DND-41 (cell line): ENCODE measurements around the gene CALN1.

Source experiments
- ATAC-seq: fragments of 200-7000 bp; cut with Tn5 transposase; 3 replicates; pipeline ENCODE4 v1.9.1; 2021; ENCODE audit warnings: low read depth; ENCODE audit not compliant: insufficient read depth
- DNase-seq: peaks from one replicate; pipeline ENCODE4 v3.0.0-alpha.2; 2020
- H2AFZ ChIP-seq: 2 replicates; pipeline ENCODE4 v1.6.0; 2012; ENCODE audit warnings: low read depth, low read length
- H3K27ac ChIP-seq: 2 replicates; pipeline ENCODE4 v1.5.1; 2012; ENCODE audit warnings: low read length, inconsistent platforms
- H3K27me3 ChIP-seq: fragments of 200-600 bp; sonication (generic); 2 replicates; pipeline ENCODE4 v1.6.0; 2012; ENCODE audit warnings: low read length, mild to moderate bottlenecking, inconsistent platforms; ENCODE audit not compliant: insufficient read depth, poor library complexity
- H3K36me3 ChIP-seq: 2 replicates; pipeline ENCODE4 v1.5.1; 2012; ENCODE audit warnings: low read length, inconsistent platforms; ENCODE audit not compliant: insufficient read depth
- H3K4me1 ChIP-seq: 2 replicates; pipeline ENCODE4 v1.5.1; 2012; ENCODE audit warnings: mild to moderate bottlenecking, low read length; ENCODE audit not compliant: insufficient read depth
- H3K4me2 ChIP-seq: 2 replicates; pipeline ENCODE4 v1.6.0; 2012; ENCODE audit warnings: mild to moderate bottlenecking, moderate library complexity, low read length, inconsistent platforms; ENCODE audit not compliant: insufficient read depth
- H3K4me3 ChIP-seq, 2 experiments: fragments of 200-600 bp in 1 of 2; shearing (Covaris generic) in 1 of 2; 2 replicates each; pipeline ENCODE4 v1.5.1; 2012 to 2016; ENCODE audit warnings: inconsistent platforms in 2 of 2, low read length in 2 of 2, mild to moderate bottlenecking in 2 of 2, low read depth in 1 of 2, moderate library complexity in 1 of 2
- H3K79me2 ChIP-seq: 2 replicates; pipeline ENCODE4 v1.6.0; 2012; ENCODE audit warnings: low read length, inconsistent platforms; ENCODE audit not compliant: insufficient read depth
- H3K9ac ChIP-seq: 2 replicates; pipeline ENCODE4 v1.6.0; 2012; ENCODE audit warnings: low read depth, mild to moderate bottlenecking, inconsistent platforms, low read length, moderate library complexity
- H3K9me3 ChIP-seq: 2 replicates; pipeline ENCODE4 v1.5.1; 2012; ENCODE audit warnings: low read length, moderate library complexity, mild to moderate bottlenecking, inconsistent platforms; ENCODE audit not compliant: insufficient read depth, severe bottlenecking
- H4K20me1 ChIP-seq: 2 replicates; pipeline ENCODE4 v1.6.0; 2012; ENCODE audit warnings: low read length; ENCODE audit not compliant: insufficient read depth
- EZH2 ChIP-seq: IDR thresholded peaks from 3 replicates; pipeline ENCODE4 v1.6.1; 2012; ENCODE audit warnings: borderline replicate concordance, low read depth, mild to moderate bottlenecking, moderate library complexity, low read length, inconsistent platforms; ENCODE audit not compliant: severe bottlenecking
- TF ChIP-seq, protein P1 (sequence below): IDR thresholded peaks from 2 replicates; pipeline ENCODE4 v1.5.1; 2012; ENCODE audit warnings: borderline replicate concordance, low read length, moderate library complexity, mild to moderate bottlenecking; ENCODE audit not compliant: poor library complexity, severe bottlenecking; ENCODE audit errors: extremely low read depth

Gene CALN1

DNA sequence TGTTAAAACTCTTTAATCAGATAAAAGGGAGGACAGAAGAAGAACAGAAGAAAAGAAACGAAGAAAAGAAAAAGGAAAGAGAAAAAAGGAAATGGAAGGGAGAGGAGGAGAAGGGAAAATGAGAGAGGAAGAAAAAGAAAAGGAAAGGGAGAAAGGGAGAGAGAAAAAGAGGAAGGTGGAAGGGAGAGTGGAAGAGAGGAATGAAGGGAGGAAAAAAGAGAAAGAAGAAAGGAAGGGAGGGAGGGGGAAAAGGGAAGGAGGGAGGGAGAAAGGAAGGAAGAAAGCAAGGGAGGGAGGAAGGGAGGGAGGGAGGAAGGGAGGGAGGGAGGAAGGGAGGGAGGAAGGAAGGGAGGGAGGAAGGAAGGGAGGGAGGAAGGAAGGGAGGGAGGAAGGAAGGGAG is 305.7 kb downstream of the CALN1 start:
- DNase-seq (no peak), ATAC-seq (no peak)
- no peaks in the 10 kb centered on the region for H3K27me3 ChIP-seq
- no peaks in the 10 kb centered on the region for H3K4me1 ChIP-seq
- no peak overlapping the region for H3K4me2 ChIP-seq
- H3K27ac ChIP-seq = no peak overlapping the region
- no peaks in the 10 kb centered on the region for H4K20me1 ChIP-seq
- H3K9me3 ChIP-seq = peaks cover 13% of the 10 kb centered on the region
- H3K79me2 ChIP-seq = no peaks in the 10 kb centered on the region
- H3K36me3 ChIP-seq = no peaks in the 10 kb centered on the region
- no peak overlapping the region for H2AFZ ChIP-seq
- TF ChIP-seq EZH2 = no peak
- TF ChIP-seq, protein P1, sequence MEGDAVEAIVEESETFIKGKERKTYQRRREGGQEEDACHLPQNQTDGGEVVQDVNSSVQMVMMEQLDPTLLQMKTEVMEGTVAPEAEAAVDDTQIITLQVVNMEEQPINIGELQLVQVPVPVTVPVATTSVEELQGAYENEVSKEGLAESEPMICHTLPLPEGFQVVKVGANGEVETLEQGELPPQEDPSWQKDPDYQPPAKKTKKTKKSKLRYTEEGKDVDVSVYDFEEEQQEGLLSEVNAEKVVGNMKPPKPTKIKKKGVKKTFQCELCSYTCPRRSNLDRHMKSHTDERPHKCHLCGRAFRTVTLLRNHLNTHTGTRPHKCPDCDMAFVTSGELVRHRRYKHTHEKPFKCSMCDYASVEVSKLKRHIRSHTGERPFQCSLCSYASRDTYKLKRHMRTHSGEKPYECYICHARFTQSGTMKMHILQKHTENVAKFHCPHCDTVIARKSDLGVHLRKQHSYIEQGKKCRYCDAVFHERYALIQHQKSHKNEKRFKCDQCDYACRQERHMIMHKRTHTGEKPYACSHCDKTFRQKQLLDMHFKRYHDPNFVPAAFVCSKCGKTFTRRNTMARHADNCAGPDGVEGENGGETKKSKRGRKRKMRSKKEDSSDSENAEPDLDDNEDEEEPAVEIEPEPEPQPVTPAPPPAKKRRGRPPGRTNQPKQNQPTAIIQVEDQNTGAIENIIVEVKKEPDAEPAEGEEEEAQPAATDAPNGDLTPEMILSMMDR = no peak
- no peak overlapping the region for H3K9ac ChIP-seq
- no peak overlapping the region for H3K4me3 ChIP-seq

DNA sequence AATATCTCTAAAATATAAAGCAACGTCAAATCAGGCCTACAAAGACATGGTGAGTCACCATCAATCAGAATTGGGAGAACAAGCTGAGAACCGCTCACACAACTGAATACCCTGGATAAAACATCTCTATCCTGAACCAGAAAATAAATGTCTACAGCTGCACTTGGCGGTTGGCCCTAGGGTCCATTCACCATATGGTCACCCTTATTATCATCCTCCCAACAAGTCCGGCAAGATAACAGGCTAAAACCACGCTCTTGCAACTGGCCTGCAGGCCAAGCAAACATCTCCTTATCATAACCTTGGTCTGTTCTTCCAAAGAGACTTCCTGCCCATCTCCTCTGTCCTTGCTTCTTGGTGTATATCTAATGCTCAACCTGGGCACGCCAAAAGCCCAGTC is 310.7 kb downstream of the CALN1 start:
- Histone ChIP-seq H4K20me1 (no peaks in the 10 kb centered on the region), H3K27me3 (no peaks in the 10 kb centered on the region), H3K4me3 (no peak overlapping the region), H3K27ac (no peak overlapping the region), H3K9me3 (no peaks in the 10 kb centered on the region), H3K79me2 (no peaks in the 10 kb centered on the region), H3K4me1 (no peaks in the 10 kb centered on the region), H3K4me2 (no peak overlapping the region), H3K36me3 (no peaks in the 10 kb centered on the region), H3K9ac (no peak overlapping the region), H2AFZ (no peak overlapping the region)
- ATAC-seq = no peak
- TF ChIP-seq EZH2 = no peak
- TF ChIP-seq, protein P1 = no peak
- DNase-seq = no peak

- H3K9ac ChIP-seq = no peak overlapping the region
- no peaks in the 10 kb centered on the region for H3K27me3 ChIP-seq
- H3K79me2 ChIP-seq = no peaks in the 10 kb centered on the region
- no peak for ATAC-seq
- H3K36me3 ChIP-seq = no peaks in the 10 kb centered on the region
- no peak overlapping the region for H3K4me3 ChIP-seq
- H2AFZ ChIP-seq = no peak overlapping the region
- H3K9me3 ChIP-seq = no peaks in the 10 kb centered on the region
- DNase-seq = no peak
- H4K20me1 ChIP-seq = no peaks in the 10 kb centered on the region
- no peak overlapping the region for H3K4me2 ChIP-seq
- no peak overlapping the region for H3K27ac ChIP-seq
- TF ChIP-seq, protein P1 = no peak
- no peak for TF ChIP-seq EZH2
- H3K4me1 ChIP-seq = no peaks in the 10 kb centered on the region
Measured at GRCh38 chr7:72099784-72100183, 312.4 kb downstream of the CALN1 start.
